Retinal pigment epithelial cell (primary cell): ENCODE measurements around the gene DNAJC24.
A peak's percentile ranks its signal among the peaks of the same experiment; 100 is the strongest.
"Not testable (repeated sequence)": the region's sequence is repeated elsewhere in the genome, so short reads cannot be mapped to it uniquely, and the experiment has no call there.

Experiments used
- DNase-seq: peaks from one replicate; pipeline ENCODE4 v3.0.0-alpha.2; 2010; ENCODE audit warnings: low read depth
- H3K4me3 ChIP-seq: 2 replicates; pipeline ENCODE4 v1.5.1; 2011; ENCODE audit warnings: mild to moderate bottlenecking, low read length, control low read depth, moderate library complexity
- CTCF ChIP-seq: conservative IDR thresholded peaks from 2 replicates; pipeline ENCODE4 v1.5.1; 2011; ENCODE audit warnings: low read depth, low read length, control low read depth, inconsistent platforms

The DNAJC24 gene

GRCh38 chr11:31369348-31370329, at the start of gene DNAJC24, which contains the start of gene DCDC1:
TSS of gene DNAJC24 (plus strand) at chr11:31369860. CDS start at chr11:31370749, 889 bp downstream.
TSS of gene DCDC1 (minus strand) at chr11:31369739. CDS start at chr11:31328280, 41,459 bp downstream.
- peak within 1 kb of the TSS; percentile 97 for H3K4me3 ChIP-seq
- DNase-seq, result peak; percentile 78
- no peak for TF ChIP-seq CTCF

GRCh38 chr11:31321494-31321893, 48.2 kb upstream of the DNAJC24 start:
- DNase-seq, H3K4me3 ChIP-seq: not testable (repeated sequence)

GRCh38 chr11:31323145-31323544, 46.5 kb upstream of the DNAJC24 start:
- DNase-seq, result no peak
- H3K4me3 ChIP-seq, result no peak overlapping the region
- no peak for TF ChIP-seq CTCF

- no peak overlapping the region for H3K4me3 ChIP-seq
- DNase-seq, result peak; percentile 81
- TF ChIP-seq CTCF, result no peak
Observed at GRCh38 chr11:31325160-31325559, 44.5 kb upstream of the DNAJC24 start.

- H3K4me3 ChIP-seq, result no peak overlapping the region
- DNase-seq, result no peak
- TF ChIP-seq CTCF, result no peak
Observed at GRCh38 chr11:31326470-31327148, 43.1 kb upstream of the DNAJC24 start.

GRCh38 chr11:31327417-31327816, 42.2 kb upstream of the DNAJC24 start:
- no peak overlapping the region for H3K4me3 ChIP-seq
- no peak for DNase-seq
- TF ChIP-seq CTCF, result no peak

- no peak overlapping the region for H3K4me3 ChIP-seq
- no peak for TF ChIP-seq CTCF
- no peak for DNase-seq
Observed at GRCh38 chr11:31328697-31329096, 41.0 kb upstream of the DNAJC24 start.
